Embryonic facial prominence (tissue), 1 donor: Measurements from ENCODE around the gene PSTPIP2.
A peak's percentile ranks its signal among the peaks of the same experiment; 100 is the strongest.
"Not testable (repeated sequence)": the region's sequence is repeated elsewhere in the genome, so short reads cannot be mapped to it uniquely, and the experiment has no call there.

ENCODE experiments used
- DNase-seq: peaks from one replicate; pipeline ENCODE4 v3.0.0-alpha.2; 2016; ENCODE audit errors: extremely low spot score

PSTPIP2 gene, protein sequence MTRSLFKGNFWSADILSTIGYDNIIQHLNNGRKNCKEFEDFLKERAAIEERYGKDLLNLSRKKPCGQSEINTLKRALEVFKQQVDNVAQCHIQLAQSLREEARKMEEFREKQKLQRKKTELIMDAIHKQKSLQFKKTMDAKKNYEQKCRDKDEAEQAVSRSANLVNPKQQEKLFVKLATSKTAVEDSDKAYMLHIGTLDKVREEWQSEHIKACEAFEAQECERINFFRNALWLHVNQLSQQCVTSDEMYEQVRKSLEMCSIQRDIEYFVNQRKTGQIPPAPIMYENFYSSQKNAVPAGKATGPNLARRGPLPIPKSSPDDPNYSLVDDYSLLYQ

GRCh38 chr18:46071653-46072375 is at the start of gene PSTPIP2:
TSS of gene PSTPIP2 (minus strand) at chr18:46072260. CDS start at chr18:46072188, 72 bp downstream.
- no peak for DNase-seq

DNA sequence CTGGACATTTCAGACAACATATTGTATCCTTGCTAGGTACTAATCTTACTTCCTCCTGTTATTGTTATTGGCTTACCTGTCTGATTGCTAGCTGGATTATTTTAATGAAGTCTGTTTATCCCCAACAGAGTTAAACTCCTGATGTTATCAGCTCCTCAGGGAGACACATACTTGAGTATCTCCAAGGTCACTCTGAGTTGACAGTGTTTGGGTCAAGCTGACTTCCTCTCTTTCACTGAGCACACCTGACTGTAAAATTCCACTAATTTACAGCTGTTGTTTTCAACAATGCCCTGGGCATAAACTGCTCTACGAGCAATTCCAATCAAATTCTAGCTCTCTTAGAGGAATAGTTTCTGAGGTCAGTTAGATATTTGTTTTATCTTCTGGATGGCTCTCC is 41.7 kb upstream of the PSTPIP2 start:
- no peak for DNase-seq

DNA sequence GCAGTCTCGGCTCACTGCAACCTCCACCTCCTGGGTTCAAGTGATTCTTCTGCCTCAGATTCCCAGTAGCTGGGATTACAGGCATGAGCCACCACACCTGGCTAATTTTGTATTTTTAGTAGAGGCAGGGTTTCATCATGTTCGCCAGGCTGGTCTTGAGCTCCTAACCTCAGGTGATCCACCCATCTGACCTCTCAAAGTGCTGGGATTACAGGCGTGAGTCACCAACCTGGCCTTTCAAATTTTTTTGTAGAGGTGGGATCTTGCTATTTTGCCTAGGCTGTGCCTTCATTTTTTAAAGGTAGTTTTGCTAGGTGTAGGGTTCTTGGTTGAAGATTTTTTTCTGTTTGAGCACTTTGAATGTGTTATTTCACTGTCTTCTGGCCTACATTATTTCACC is 38.3 kb upstream of the PSTPIP2 start:
- no peak for DNase-seq

- DNase-seq, result no peak
Measured at GRCh38 chr18:46109386-46109785, 37.3 kb upstream of the PSTPIP2 start.

- DNase-seq, result peak; percentile 71
Measured at GRCh38 chr18:46104128-46104911, 32.3 kb upstream of the PSTPIP2 start, which contains the start of gene HAUS1. TSS of gene HAUS1 (plus strand) at chr18:46104385. CDS start at chr18:46104412, 27 bp downstream.

- DNase-seq, result no peak
Measured at GRCh38 chr18:46099463-46099862, 27.4 kb upstream of the PSTPIP2 start.

DNA sequence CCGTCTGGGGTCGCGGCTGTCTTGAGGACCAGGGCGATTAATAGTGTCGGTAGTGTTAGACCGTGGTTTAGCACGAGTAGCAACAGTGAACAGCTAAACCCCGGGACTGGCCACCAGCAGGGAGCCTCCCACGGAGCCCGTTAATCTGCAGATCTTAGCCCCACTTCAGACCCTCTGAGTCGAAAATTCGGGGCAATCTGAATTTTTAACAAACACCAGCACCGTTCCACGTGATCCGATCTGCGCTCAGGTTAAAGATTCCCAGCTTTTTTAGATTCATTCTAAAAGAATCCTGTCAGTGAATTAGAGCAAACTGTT is 26.5 kb upstream of the PSTPIP2 start:
- no peak for DNase-seq

DNA sequence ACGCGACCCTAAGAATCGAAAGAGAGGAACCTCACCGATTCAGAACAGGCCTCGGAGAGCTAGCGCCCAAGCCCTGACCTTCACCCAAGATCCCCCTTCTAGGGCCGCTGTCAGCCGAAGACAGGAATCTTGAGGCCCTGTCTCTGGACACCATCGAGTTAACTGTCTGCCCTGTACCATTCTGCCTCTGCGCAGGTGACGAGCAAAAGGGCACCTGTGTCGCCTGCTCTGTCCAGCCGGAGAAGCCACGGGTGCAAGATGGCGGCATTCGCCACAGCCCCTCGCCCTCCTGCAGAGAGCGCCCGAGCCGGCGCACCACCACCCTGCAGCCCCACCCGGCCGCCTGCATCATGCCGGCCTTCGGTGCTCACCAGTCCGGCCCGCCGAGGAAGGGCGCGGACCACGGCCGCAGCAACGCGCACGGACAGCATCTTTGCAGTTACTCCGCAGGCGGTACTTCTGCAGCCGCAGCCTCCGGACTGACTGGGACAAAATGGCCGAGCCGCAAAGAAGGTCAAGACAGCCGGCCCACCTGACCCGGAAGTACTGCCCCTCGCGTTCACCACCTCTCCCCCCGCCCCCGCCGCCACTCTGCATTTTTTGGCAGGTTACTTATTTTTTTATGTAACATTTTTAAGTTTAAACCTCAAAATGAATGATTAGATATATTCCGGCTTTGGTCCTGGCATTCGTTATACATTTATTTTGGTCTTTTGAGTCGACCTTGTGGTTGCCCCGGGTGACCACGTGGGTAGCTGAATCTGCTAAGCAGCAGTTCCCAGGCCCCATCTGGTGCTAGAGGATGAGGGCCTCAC is 25.9 kb upstream of the PSTPIP2 start, which contains the start of gene ATP5F1A:
ATP5F1A (minus strand) TSS at position 496 of the 815 bp plus-strand sequence; CDS start at position 431, 65 bp downstream.
- DNase-seq, result peak; percentile 72

- DNase-seq, result no peak
Measured at GRCh38 chr18:46097431-46097800, 25.4 kb upstream of the PSTPIP2 start.

- DNase-seq, result no peak
Measured at GRCh38 chr18:46096651-46097300, 24.7 kb upstream of the PSTPIP2 start.

- DNase-seq, result no peak
Measured at GRCh38 chr18:46095532-46095931, 23.5 kb upstream of the PSTPIP2 start.

DNA sequence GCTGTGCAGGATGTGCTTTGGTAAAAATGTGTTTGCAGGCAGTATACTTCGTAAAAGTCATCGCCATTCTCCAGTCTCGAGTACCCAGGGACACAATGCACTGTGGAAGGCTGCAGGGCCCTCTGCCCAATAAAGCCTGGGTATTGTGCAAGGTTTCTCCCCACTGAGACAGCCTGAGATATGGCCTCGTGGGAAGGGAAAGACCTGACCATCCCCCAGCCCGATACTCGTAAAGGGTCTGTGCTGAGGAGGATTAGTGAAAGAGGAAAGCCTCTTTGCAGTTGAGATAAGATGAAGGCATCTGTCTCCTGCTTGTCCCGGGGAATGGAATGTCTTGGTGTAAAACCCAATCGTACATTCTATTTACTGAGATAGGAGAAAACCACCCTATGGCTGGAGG is 16.4 kb upstream of the PSTPIP2 start:
- not testable (repeated sequence) for DNase-seq

DNA sequence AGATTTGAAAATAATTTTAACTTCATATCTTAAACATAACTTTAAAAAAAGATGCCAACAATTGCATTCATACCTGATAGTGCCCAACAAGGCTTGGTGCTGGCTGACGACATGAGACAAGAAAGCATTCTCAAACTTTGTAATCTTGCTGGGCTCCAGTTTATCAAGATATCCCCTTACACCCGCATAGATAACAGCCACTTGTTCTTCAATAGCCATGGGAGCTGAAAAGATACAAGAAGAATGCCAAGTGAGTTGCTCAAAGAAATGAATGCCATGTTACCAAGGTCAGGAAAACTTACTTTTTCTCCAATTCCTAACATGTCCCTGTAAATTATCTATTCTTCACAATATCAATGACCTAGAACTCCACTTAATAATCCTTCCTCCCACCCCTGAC is 12.4 kb upstream of the PSTPIP2 start:
- DNase-seq, result no peak

DNA sequence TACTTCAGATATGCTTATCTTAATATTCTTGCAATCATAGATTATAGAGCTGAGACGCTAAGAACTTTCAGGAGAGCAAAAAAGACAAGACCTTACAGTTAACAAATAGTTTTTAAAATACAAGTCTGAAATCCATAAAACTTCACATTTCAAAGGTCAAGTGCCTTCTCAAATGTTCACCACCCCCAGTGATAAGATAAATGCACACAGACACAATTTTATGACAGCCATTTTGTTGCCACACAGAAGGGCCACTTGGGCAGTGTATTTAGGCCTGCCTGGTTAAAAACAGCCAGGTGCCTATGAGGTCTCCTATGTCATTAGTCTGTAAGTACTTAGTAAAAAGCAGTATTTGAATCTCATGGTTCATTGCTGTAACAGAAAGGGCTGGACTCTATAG is 8.1 kb upstream of the PSTPIP2 start:
- no peak for DNase-seq

DNA sequence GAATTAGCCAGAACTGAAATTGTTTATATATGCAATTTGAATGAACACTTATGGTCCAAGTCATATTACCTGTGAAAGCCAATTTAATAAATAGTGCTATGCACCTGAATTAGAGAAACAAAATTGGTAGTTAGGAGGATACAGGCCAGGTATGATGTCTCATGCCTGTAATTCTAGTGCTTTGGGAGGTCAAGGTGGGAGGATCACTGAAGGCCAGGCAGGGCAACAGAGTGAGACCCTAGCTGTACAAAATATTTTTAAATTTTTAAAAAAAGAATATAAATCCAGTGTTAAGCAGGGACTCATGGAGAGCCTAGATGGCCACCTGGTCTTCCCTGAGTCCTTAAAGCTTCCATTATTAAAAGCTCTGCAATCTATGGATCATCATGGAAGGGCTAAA is 7.3 kb upstream of the PSTPIP2 start:
- no peak for DNase-seq

DNA sequence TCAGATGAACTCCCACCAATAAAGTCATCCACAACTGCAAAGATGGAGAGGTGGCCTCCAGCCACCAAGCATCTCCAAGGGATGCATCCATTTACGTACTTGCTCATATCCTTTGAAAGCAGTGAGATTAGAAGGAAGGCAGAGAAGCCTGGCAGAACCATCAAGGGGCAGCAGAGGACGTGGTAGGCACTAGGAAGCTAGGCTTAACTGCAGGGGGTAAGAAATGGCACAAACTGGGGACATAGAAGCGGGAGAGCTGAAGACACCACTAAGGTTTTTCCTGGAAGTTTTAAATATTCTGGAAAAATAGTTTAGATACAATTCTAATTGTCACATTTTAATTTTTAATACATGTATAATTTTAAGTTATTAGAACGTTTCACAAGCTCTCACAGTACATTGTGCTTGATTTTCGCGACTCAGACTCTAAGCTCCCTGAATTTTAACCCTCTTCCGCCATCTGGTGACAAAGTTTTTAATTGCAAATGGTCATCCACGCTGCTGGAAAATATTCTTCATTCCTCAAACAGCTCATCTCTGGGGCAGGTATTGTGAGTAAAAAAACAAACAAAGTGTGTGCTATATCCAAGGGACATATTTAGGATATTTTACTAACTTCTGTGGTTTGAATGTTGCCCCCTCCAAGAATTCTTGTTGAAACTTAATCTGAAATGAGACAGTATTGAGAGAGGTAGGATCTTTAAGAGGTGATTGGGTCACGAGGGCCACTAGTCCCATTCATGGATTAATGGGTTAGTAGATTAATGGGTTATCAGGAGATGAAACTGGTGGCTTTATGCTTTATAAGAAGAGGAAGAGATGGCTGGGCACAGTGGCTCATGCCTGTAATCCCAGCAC is 1.6 kb upstream of the PSTPIP2 start:
- DNase-seq, result peak; percentile 76

DNA sequence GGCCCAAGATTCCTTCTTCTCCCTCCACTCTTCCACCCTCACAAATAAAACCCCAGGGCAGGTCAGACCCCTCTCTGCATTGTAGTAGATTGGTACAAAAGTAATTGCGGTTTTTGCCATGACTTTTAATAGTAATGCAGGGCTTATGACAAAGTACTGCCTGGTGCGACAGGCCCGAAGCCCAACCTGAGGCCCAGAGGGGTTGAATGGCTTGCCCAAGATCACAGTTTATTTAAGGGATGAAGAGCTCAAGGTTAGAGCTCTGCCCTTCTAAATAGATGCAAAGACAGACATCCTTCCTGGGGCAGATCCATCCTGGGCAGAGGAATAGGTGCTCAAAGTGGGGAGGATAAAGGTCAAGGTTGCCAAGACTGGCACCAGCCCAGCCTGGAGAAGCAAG is 899 bp upstream of the PSTPIP2 start:
- no peak for DNase-seq

GRCh38 chr18:46072376-46072867 is 362 bp upstream of the PSTPIP2 start:
- DNase-seq, result no peak

- DNase-seq, result no peak
Measured at GRCh38 chr18:46070815-46071652, 1.0 kb downstream of the PSTPIP2 start.
